Measurements from ENCODE around the gene PRKCZ. TPM values are rescaled to one million over a fixed set of nuclear protein-coding genes. Genes with fewer than 3 reads are reported as not detected.

PRKCZ gene
- total RNA-seq, 1 experiment from 2014 or later = 36.0 TPM

- Histone ChIP-seq H2AFZ (peak overlapping the region; percentile 68; the same call in 1 of the 2 replicates), H3K27ac (no peak overlapping the region), H3K9me3 (ENCODE audit: insufficient read depth, low read depth) (no peaks in the 10 kb centered on the region), H3F3A (ENCODE audit: insufficient read depth, low read depth) (no peaks in the 10 kb centered on the region), H3K4me3 (no peak overlapping the region), H3K79me2 (ENCODE audit: low read depth) (no peaks in the 10 kb centered on the region), H3K36me3 (ENCODE audit: low read depth) (no peaks in the 10 kb centered on the region), H4K20me1 (ENCODE audit: insufficient read depth) (no peaks in the 10 kb centered on the region), H3K27me3 (ENCODE audit: insufficient read depth, low read depth) (peaks cover 8% of the 10 kb centered on the region; the same call in 1 of the 2 replicates), H3K4me1 (replicated peaks; ENCODE audit: insufficient read depth) (peaks cover 12% of the 10 kb centered on the region), H3K9me2 (ENCODE audit: insufficient read depth) (no peaks in the 10 kb centered on the region), H3K4me2 (peak overlapping the region; percentile 35)
- peak; percentile 63 to 68 for DNase-seq
- intact Hi-C loops (cut with micrococcal nuclease; ENCODE audit: unreplicated experiment) = no loop called here
- ChIA-PET POLR2A (ENCODE audit: unreplicated experiment) (no interaction called here), CTCF (no interaction called here)
- TF ChIP-seq EZH2 (IDR thresholded peaks at IDR 0.05; ENCODE audit: low read depth) = no peak
- no TSS peak for BruUV-seq (replicated peaks)
Measured at GRCh38 chr1:2001773-2002411, 48.3 kb upstream of the PRKCZ start.

- CTCF ChIA-PET = interaction anchor here (0.7 kb wide), 1 partner anchor 196 kb away, joined by 3 read pairs; no protein-coding TSS in a partner anchor
- Histone ChIP-seq H3K4me1 (replicated peaks; ENCODE audit: insufficient read depth) (peaks cover 12% of the 10 kb centered on the region), H3F3A (ENCODE audit: insufficient read depth, low read depth) (no peaks in the 10 kb centered on the region), H2AFZ (no peak within 1 kb of the TSS), H3K79me2 (ENCODE audit: low read depth) (no peaks in the 10 kb centered on the region), H3K9me2 (ENCODE audit: insufficient read depth) (no peaks in the 10 kb centered on the region), H3K27me3 (ENCODE audit: insufficient read depth, low read depth) (peaks cover 21% of the 10 kb centered on the region), H3K9me3 (ENCODE audit: insufficient read depth, low read depth) (no peaks in the 10 kb centered on the region), H3K4me2 (no peak within 1 kb of the TSS), H3K4me3 (no peak within 1 kb of the TSS), H4K20me1 (ENCODE audit: insufficient read depth) (no peaks in the 10 kb centered on the region), H3K27ac (no peak within 1 kb of the TSS), H3K36me3 (ENCODE audit: low read depth) (no peaks in the 10 kb centered on the region)
- TF ChIP-seq CTCF (conservative IDR thresholded peaks at IDR 0.05) (no peak), EZH2 (IDR thresholded peaks at IDR 0.05; ENCODE audit: low read depth) (no peak)
- DNase-seq = peak in 1 of 2 experiments; percentile 78
- POLR2A ChIA-PET (ENCODE audit: unreplicated experiment) = interaction anchor here (0.7 kb wide), 1 partner anchor 325 kb away, joined by 4 read pairs; no protein-coding TSS in a partner anchor
- intact Hi-C loops (cut with micrococcal nuclease; ENCODE audit: unreplicated experiment) = no loop called here
- no TSS peak for BruUV-seq (replicated peaks)
Measured at GRCh38 chr1:2003541-2004131, 46.6 kb upstream of the PRKCZ start, which contains the start of gene CFAP74. CFAP74 (minus strand) TSS chr1:2003786; CDS start chr1:1990956, 12,830 bp downstream.

DNA sequence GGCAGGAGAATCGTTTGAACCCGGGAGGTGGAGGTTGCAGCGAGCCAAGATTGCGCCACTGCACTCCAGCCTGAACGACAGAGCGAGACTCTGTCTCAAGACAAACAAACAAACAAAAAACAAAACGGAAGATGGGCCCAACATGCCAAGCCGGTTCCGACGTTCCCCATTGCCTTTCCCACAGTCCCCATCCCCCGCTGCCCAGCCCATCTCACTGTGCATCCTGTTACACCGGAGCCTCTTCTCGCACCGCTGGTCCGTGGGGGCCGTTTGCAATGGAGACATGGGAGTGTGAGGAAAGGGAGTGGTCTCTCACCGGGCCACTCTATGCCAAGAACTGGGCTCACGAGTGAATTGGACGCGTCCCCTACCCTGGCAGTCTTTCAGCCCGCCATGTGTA, 45.4 kb upstream of the PRKCZ start:
- no peak for DNase-seq
- no peaks in the 10 kb centered on the region for H3F3A ChIP-seq (ENCODE audit: insufficient read depth, low read depth)
- no peaks in the 10 kb centered on the region for H3K9me3 ChIP-seq (ENCODE audit: insufficient read depth, low read depth)
- POLR2A ChIA-PET (ENCODE audit: unreplicated experiment) = no interaction called here
- H2AFZ ChIP-seq = no peak overlapping the region
- CTCF ChIA-PET = no interaction called here
- peaks cover 12% of the 10 kb centered on the region for H3K4me1 ChIP-seq (replicated peaks; ENCODE audit: insufficient read depth)
- TF ChIP-seq CTCF (conservative IDR thresholded peaks at IDR 0.05) (no peak), EZH2 (IDR thresholded peaks at IDR 0.05; ENCODE audit: low read depth) (no peak)
- peaks cover 33% of the 10 kb centered on the region for H3K27me3 ChIP-seq (ENCODE audit: insufficient read depth, low read depth)
- intact Hi-C loops (cut with micrococcal nuclease; ENCODE audit: unreplicated experiment) = no loop called here
- H3K4me2 ChIP-seq = no peak overlapping the region
- BruUV-seq (replicated peaks) = no TSS peak
- H3K79me2 ChIP-seq (ENCODE audit: low read depth) = no peaks in the 10 kb centered on the region
- no peak overlapping the region for H3K27ac ChIP-seq
- H3K9me2 ChIP-seq (ENCODE audit: insufficient read depth) = no peaks in the 10 kb centered on the region
- H4K20me1 ChIP-seq (ENCODE audit: insufficient read depth) = no peaks in the 10 kb centered on the region
- no peak overlapping the region for H3K4me3 ChIP-seq
- H3K36me3 ChIP-seq (ENCODE audit: low read depth) = no peaks in the 10 kb centered on the region

Data from PC-9 (cell line).